ENCODE results near the gene AK2.
"Not testable (repeated sequence)": the region's sequence is repeated elsewhere in the genome, so short reads cannot be mapped to it uniquely, and the experiment has no call there.

GRCh38 chr1:33068108-33068507 is 31.4 kb upstream of the AK2 start:
- TF ChIP-seq CTCF (IDR thresholded peaks at IDR 0.05); EZH2 (IDR thresholded peaks at IDR 0.05; ENCODE audit: borderline replicate concordance, insufficient read depth, low read depth, low read length, poor library complexity, severe bottlenecking): not testable (repeated sequence)
